HEK293 (cell line): Measurements from ENCODE around the gene SEC22C.

Experiments
- CTCF ChIA-PET: fragments of 350-600 bp; formaldehyde crosslinking; extraction: SDS; loops from one replicate; lab custom pipeline; 2021; ENCODE audit warnings: antibody characterized with exemption; lab: Yijun Ruan, JAX
- POLR2A ChIA-PET: fragments of 300-600 bp; formaldehyde crosslinking; extraction: SDS; loops from one replicate; lab custom pipeline; 2020; ENCODE audit warnings: antibody characterized with exemption, inconsistent platforms; lab: Yijun Ruan, JAX
- H3K27ac ChIP-seq: fragments of 200-500 bp; sonication (Bioruptor generic); 2 replicates; pipeline ENCODE4 v1.5.1; 2014; ENCODE audit warnings: low read depth, low read length, control low read depth, inconsistent platforms; ENCODE audit errors: extremely low read depth
- H3K36me3 ChIP-seq, 2 experiments: fragments of 200-500 bp in 1 of 2; sonication (Bioruptor generic) in 1 of 2; 1 replicate in 1 of 2; 2 replicates in 1 of 2; pipeline ENCODE4 v1.5.1; 2014 to 2017; ENCODE audit warnings: inconsistent platforms in 2 of 2, low read length in 2 of 2; ENCODE audit not compliant: control insufficient read depth in 2 of 2, insufficient read depth in 1 of 2
- H3K4me1 ChIP-seq: fragments of 200-500 bp; sonication (Bioruptor generic); 2 replicates; pipeline ENCODE4 v1.5.1; 2014; ENCODE audit warnings: mild to moderate bottlenecking, low read length, inconsistent platforms; ENCODE audit not compliant: control insufficient read depth, insufficient read depth
- H3K4me3 ChIP-seq: 2 replicates; pipeline ENCODE4 v1.5.1; 2011; ENCODE audit warnings: low read depth, mild to moderate bottlenecking, control low read depth, low read length, moderate library complexity
- H3K9me3 ChIP-seq: fragments of 200-500 bp; sonication (Bioruptor generic); 2 replicates; pipeline ENCODE4 v1.5.1; 2014; ENCODE audit warnings: low read depth, low read length, inconsistent platforms; ENCODE audit not compliant: control insufficient read depth, insufficient read depth
- EGR2 ChIP-seq: fragments of 450-650 bp; formaldehyde crosslinking; IDR thresholded peaks from 2 replicates; pipeline ENCODE4 v1.5.1; 2016; ENCODE audit warnings: low read depth, missing biosample characterization, missing genetic modification characterization
- GLIS1 ChIP-seq: fragments of 450-650 bp; formaldehyde crosslinking; IDR thresholded peaks from 2 replicates; pipeline ENCODE4 v1.5.1; 2016; ENCODE audit warnings: missing biosample characterization, missing genetic modification characterization
- GLIS2 ChIP-seq: fragments of 450-650 bp; formaldehyde crosslinking; IDR thresholded peaks from 2 replicates; pipeline ENCODE4 v1.5.1; 2016; ENCODE audit warnings: missing biosample characterization, missing genetic modification characterization
- MZF1 ChIP-seq: fragments of 450-650 bp; formaldehyde crosslinking; IDR thresholded peaks from 2 replicates; pipeline ENCODE4 v1.5.1; 2017; ENCODE audit warnings: missing biosample characterization, missing genetic modification characterization, borderline replicate concordance
- OVOL3 ChIP-seq: fragments of 450-650 bp; formaldehyde crosslinking; IDR thresholded peaks from 2 replicates; pipeline ENCODE4 v1.5.1; 2016; ENCODE audit warnings: missing biosample characterization, missing genetic modification characterization
- RBAK ChIP-seq: fragments of 450-650 bp; formaldehyde crosslinking; IDR thresholded peaks from 2 replicates; pipeline ENCODE4 v1.5.1; 2016; ENCODE audit warnings: missing biosample characterization, missing genetic modification characterization
- ZBTB21 ChIP-seq: fragments of 450-650 bp; formaldehyde crosslinking; IDR thresholded peaks from 2 replicates; pipeline ENCODE4 v1.5.1; 2017; ENCODE audit warnings: missing biosample characterization, missing genetic modification characterization
- ZBTB26 ChIP-seq: fragments of 450-650 bp; formaldehyde crosslinking; optimal IDR thresholded peaks from 2 replicates; pipeline ENCODE3; 2016; ENCODE audit warnings: missing biosample characterization, mild to moderate bottlenecking, missing genetic modification characterization
- ZBTB7A ChIP-seq: fragments of 450-650 bp; formaldehyde crosslinking; IDR thresholded peaks from 2 replicates; pipeline ENCODE4 v1.5.1; 2016; ENCODE audit warnings: low read depth, missing biosample characterization, missing genetic modification characterization
- ZFP69B ChIP-seq: fragments of 450-650 bp; formaldehyde crosslinking; IDR thresholded peaks from 2 replicates; pipeline ENCODE4 v1.5.1; 2016; ENCODE audit warnings: missing biosample characterization, missing genetic modification characterization
- ZIC2 ChIP-seq: fragments of 450-650 bp; formaldehyde crosslinking; IDR thresholded peaks from 2 replicates; pipeline ENCODE4 v1.5.1; 2016; ENCODE audit warnings: missing biosample characterization, missing genetic modification characterization
- ZNF266 ChIP-seq: fragments of 450-650 bp; formaldehyde crosslinking; IDR thresholded peaks from 2 replicates; pipeline ENCODE4 v1.5.1; 2016; ENCODE audit warnings: missing biosample characterization, missing genetic modification characterization, low read depth
- ZNF302 ChIP-seq: fragments of 450-650 bp; formaldehyde crosslinking; IDR thresholded peaks from 2 replicates; pipeline ENCODE4 v1.5.1; 2016; ENCODE audit warnings: missing biosample characterization, missing genetic modification characterization, low read depth
- ZNF341 ChIP-seq: fragments of 450-650 bp; formaldehyde crosslinking; IDR thresholded peaks from 2 replicates; pipeline ENCODE4; 2016; ENCODE audit warnings: low read depth, missing biosample characterization, missing genetic modification characterization
- ZNF354C ChIP-seq: fragments of 450-650 bp; formaldehyde crosslinking; IDR thresholded peaks from 2 replicates; pipeline ENCODE4 v1.5.1; 2016; ENCODE audit warnings: missing biosample characterization, missing genetic modification characterization, low read depth, borderline replicate concordance
- ZNF510 ChIP-seq: fragments of 450-650 bp; formaldehyde crosslinking; IDR thresholded peaks from 2 replicates; pipeline ENCODE4 v1.5.1; 2018; ENCODE audit warnings: mild to moderate bottlenecking, missing genetic modification characterization, missing biosample characterization; ENCODE audit not compliant: insufficient replicate concordance
- ZNF571 ChIP-seq: fragments of 450-650 bp; formaldehyde crosslinking; IDR thresholded peaks from 2 replicates; pipeline ENCODE4 v1.5.0; 2017; ENCODE audit warnings: missing biosample characterization, missing genetic modification characterization
- ZNF600 ChIP-seq: fragments of 450-650 bp; formaldehyde crosslinking; IDR thresholded peaks from 2 replicates; pipeline ENCODE4 v1.5.1; 2016; ENCODE audit warnings: missing biosample characterization, missing genetic modification characterization
- ZNF621 ChIP-seq: fragments of 450-650 bp; formaldehyde crosslinking; IDR thresholded peaks from 2 replicates; pipeline ENCODE4 v1.5.1; 2017; ENCODE audit warnings: missing biosample characterization, missing genetic modification characterization
- ZNF677 ChIP-seq: fragments of 450-650 bp; IDR thresholded peaks from 2 replicates; pipeline ENCODE4 v1.5.0; 2018; ENCODE audit warnings: missing biosample characterization, mild to moderate bottlenecking, missing genetic modification characterization, moderate library complexity
- ZNF707 ChIP-seq: fragments of 450-650 bp; formaldehyde crosslinking; IDR thresholded peaks from 2 replicates; pipeline ENCODE4 v1.5.1; 2016; ENCODE audit warnings: missing biosample characterization, missing genetic modification characterization
- ZNF792 ChIP-seq: fragments of 450-650 bp; formaldehyde crosslinking; IDR thresholded peaks from 2 replicates; pipeline ENCODE4 v1.5.1; 2016; ENCODE audit warnings: missing biosample characterization, missing genetic modification characterization
- TF ChIP-seq, protein P1 (sequence below): fragments of 450-650 bp; formaldehyde crosslinking; IDR thresholded peaks from 2 replicates; pipeline ENCODE4 v1.5.1; 2016; ENCODE audit warnings: missing biosample characterization, missing genetic modification characterization
- TF ChIP-seq, protein P2 (sequence below): fragments of 450-650 bp; formaldehyde crosslinking; IDR thresholded peaks from 2 replicates; pipeline ENCODE4 v1.5.1; 2017; ENCODE audit warnings: missing biosample characterization, missing genetic modification characterization

The SEC22C gene

DNA sequence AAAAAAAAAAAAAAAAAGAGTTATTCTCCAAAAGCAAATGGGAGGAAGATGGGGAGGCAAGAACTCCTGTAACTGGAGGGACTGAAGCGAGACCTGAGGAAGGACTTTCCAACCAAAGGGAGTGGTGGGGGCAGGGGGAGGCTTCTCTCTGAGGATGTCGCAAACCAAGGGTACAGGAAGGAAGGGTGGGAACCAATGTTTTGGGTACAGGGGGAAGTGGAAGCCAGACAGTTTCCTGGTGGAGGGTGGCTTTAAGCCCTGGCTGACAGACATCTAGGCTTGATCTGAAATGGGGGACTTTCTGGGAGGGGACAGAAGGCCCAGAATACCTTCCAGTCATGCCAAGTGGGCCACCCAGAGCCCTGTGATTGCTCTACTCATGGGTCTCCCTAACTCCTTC is 52.3 kb downstream of the SEC22C start:
- H3K4me1 ChIP-seq: no peaks in the 10 kb centered on the region
- POLR2A ChIA-PET: no interaction called here

DNA sequence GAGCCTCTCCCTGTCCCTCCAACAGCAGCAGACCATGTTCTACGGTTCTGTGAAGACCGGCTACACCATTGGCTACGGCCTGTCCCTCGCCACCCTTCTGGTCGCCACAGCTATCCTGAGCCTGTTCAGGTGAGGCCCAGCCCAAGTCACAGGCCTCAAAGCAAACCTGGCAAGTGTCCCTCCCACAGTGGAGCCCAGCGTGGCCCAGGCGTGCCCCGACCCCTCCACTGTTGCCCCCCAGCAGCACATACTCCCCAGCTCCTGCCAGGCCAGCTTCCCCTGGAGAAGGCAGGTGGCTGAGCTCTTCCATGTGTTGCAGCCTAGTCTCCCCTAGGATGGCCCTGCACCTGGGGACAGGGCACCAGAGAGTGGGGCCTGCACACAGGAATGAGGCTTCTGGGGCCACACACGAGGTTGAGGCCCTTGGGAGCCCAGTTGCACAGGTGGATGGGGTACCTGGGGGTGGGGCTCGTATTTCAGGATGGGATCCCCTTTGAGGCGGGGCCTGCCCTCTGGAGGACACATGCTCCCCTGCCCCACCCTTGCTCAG is 54.3 kb downstream of the SEC22C start:
- POLR2A ChIA-PET: no interaction called here
- no peaks in the 10 kb centered on the region for H3K4me1 ChIP-seq

More for the DNA sequence above, 52.3 kb downstream of the SEC22C start:
- no peak for TF ChIP-seq ZNF621 (tag by site-specific recombination)
- no peak for TF ChIP-seq ZNF792
- no peak for TF ChIP-seq ZNF354C (tag by site-specific recombination)
- no peak for TF ChIP-seq ZFP69B (tag by site-specific recombination)
- TF ChIP-seq, protein P1, sequence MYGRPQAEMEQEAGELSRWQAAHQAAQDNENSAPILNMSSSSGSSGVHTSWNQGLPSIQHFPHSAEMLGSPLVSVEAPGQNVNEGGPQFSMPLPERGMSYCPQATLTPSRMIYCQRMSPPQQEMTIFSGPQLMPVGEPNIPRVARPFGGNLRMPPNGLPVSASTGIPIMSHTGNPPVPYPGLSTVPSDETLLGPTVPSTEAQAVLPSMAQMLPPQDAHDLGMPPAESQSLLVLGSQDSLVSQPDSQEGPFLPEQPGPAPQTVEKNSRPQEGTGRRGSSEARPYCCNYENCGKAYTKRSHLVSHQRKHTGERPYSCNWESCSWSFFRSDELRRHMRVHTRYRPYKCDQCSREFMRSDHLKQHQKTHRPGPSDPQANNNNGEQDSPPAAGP (tag by site-specific recombination): no peak
- no peak for TF ChIP-seq ZNF571 (tag by site-specific recombination)
- TF ChIP-seq ZNF266 (tag by site-specific recombination): no peak
- TF ChIP-seq RBAK (tag by site-specific recombination): no peak
- no peak for TF ChIP-seq ZNF600 (tag by site-specific recombination)
- TF ChIP-seq ZNF341: no peak
- TF ChIP-seq ZBTB21 (tag by site-specific recombination): no peak
- TF ChIP-seq ZNF677 (tag by site-specific recombination): no peak
- Histone ChIP-seq H3K4me3 (no peak overlapping the region), H3K27ac (no peak overlapping the region), H3K36me3 (no peaks in the 10 kb centered on the region), H3K9me3 (no peaks in the 10 kb centered on the region)
- CTCF ChIA-PET: interaction anchor here (0.6 kb wide), 1 partner anchor 53 kb away, joined by 5 read pairs; no protein-coding TSS in a partner anchor

GRCh38 chr3:42526616-42527367 is 55.0 kb downstream of the SEC22C start:
- no peaks in the 10 kb centered on the region for H3K36me3 ChIP-seq
- ChIA-PET POLR2A (no interaction called here), CTCF (no interaction called here)
- no peak for TF ChIP-seq MZF1 (tag by site-specific recombination)
- TF ChIP-seq EGR2 (tag by site-specific recombination): 0 out of 2 replicates have a peak, but pooled peaks have one; percentile 25
- no peak for TF ChIP-seq GLIS2 (tag by site-specific recombination)
- no peak for TF ChIP-seq ZBTB7A (tag by site-specific recombination)
- H3K27ac ChIP-seq: no peak overlapping the region
- H3K4me1 ChIP-seq: no peaks in the 10 kb centered on the region
- H3K4me3 ChIP-seq: no peak overlapping the region
- no peaks in the 10 kb centered on the region for H3K9me3 ChIP-seq

More for the DNA sequence above, 54.3 kb downstream of the SEC22C start:
- H3K4me3 ChIP-seq: no peak overlapping the region
- no peak for TF ChIP-seq GLIS1 (tag by site-specific recombination)
- H3K27ac ChIP-seq: no peak overlapping the region
- CTCF ChIA-PET: interaction anchor here (0.7 kb wide), 1 partner anchor 17 kb away, joined by 3 read pairs; no protein-coding TSS in a partner anchor
- no peaks in the 10 kb centered on the region for H3K36me3 ChIP-seq
- no peaks in the 10 kb centered on the region for H3K9me3 ChIP-seq

DNA sequence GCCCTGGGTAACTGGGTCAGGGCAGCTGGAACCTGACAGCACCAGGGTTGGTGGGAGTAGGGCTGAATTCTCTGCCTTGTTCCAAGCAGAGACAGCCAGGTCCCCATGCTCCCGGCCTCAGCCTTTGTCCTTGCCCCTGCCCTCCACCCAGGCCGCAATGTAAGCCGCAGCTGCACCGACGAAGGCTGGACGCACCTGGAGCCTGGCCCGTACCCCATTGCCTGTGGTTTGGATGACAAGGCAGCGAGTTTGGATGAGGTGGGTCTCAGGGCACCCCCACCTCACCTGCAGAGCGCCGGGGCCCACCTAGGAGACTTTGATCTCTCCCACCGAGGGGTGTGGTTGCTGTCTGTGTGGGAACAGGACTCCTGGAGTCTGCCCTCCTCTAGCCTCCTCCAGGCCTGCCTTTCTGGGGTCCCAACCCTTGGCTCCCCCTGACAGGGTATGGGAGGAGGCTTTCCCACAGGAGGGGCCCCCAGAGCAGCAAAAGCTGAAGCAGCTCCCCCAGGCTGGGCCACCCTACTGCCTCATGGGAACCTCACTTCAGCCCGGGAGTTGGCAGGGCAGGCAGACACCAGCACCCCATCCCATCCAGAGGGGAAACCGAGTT is 55.9 kb downstream of the SEC22C start:
- TF ChIP-seq ZNF707 (tag by site-specific recombination): no peak
- no peak for TF ChIP-seq ZNF510
- TF ChIP-seq, protein P2, sequence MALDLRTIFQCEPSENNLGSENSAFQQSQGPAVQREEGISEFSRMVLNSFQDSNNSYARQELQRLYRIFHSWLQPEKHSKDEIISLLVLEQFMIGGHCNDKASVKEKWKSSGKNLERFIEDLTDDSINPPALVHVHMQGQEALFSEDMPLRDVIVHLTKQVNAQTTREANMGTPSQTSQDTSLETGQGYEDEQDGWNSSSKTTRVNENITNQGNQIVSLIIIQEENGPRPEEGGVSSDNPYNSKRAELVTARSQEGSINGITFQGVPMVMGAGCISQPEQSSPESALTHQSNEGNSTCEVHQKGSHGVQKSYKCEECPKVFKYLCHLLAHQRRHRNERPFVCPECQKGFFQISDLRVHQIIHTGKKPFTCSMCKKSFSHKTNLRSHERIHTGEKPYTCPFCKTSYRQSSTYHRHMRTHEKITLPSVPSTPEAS (tag by site-specific recombination): no peak
- no peak for TF ChIP-seq ZIC2 (tag by site-specific recombination)
- TF ChIP-seq OVOL3 (tag by site-specific recombination): no peak
- TF ChIP-seq ZBTB26 (tag by site-specific recombination): no peak
- no peak for TF ChIP-seq ZNF302 (tag by site-specific recombination)
- peak; percentile 35; the same call in 1 of the 2 replicates for TF ChIP-seq GLIS1 (tag by site-specific recombination)
- no peak overlapping the region for H3K4me3 ChIP-seq

More for the DNA sequence above, 55.9 kb downstream of the SEC22C start:
- Histone ChIP-seq H3K9me3 (no peaks in the 10 kb centered on the region), H3K36me3 (no peaks in the 10 kb centered on the region), H3K4me1 (no peaks in the 10 kb centered on the region), H3K27ac (no peak overlapping the region)
- POLR2A ChIA-PET: no interaction called here
- CTCF ChIA-PET: no interaction called here
